Activated naive CD4-positive, alpha-beta T cell treated with anti-CD3 and anti-CD28 coated beads for 36 hours (primary cell): ENCODE measurements around the gene IRS2. TPM values are rescaled to one million over a fixed set of nuclear protein-coding genes. Genes with fewer than 3 reads are reported as not detected.

Source experiments
- CTCF ChIA-PET: fragments of 350-600 bp; sonication (Branson Sonifier 250); formaldehyde crosslinking; loops from one replicate; lab custom pipeline; 2021; ENCODE audit warnings: antibody characterized with exemption; lab: Charles Lee
- DNase-seq: peaks from one replicate; pipeline ENCODE4 v3.0.0-alpha.2; 2020
- H3K27ac Mint-ChIP-seq: one replicate; pipeline ENCODE4 v1.8.0; 2021; ENCODE audit warnings: mild to moderate bottlenecking, mixed read lengths
- H3K27me3 Mint-ChIP-seq: one replicate; pipeline ENCODE4 v1.8.0; 2021; ENCODE audit warnings: low read depth, mixed read lengths
- H3K36me3 Mint-ChIP-seq: one replicate; pipeline ENCODE4 v1.8.0; 2021; ENCODE audit warnings: low read depth, mixed read lengths
- H3K4me1 Mint-ChIP-seq: one replicate; pipeline ENCODE4 v1.8.0; 2021; ENCODE audit warnings: low read depth, mixed read lengths
- H3K4me3 Mint-ChIP-seq: one replicate; pipeline ENCODE4 v1.8.0; 2021; ENCODE audit warnings: mild to moderate bottlenecking, moderate library complexity, mixed read lengths
- H3K9me3 Mint-ChIP-seq: one replicate; pipeline ENCODE4 v1.8.0; 2021; ENCODE audit warnings: mixed read lengths
- intact Hi-C: fragments of 100-400 bp; cut with micrococcal nuclease; formaldehyde crosslinking; loops from one replicate; pipeline ENCODE4 v1.15.1; 2023
- total RNA-seq, 2 experiments: library from RNA; stranded (reverse); gene quantifications; one replicate each; pipeline ENCODE4 v1.2.3, GENCODE V29; 2021

The IRS2 gene
- total RNA-seq, 2 experiments from 2014 or later = 3.0 to 3.3 TPM

GRCh38 chr13:109746364-109746763 lies 40.0 kb downstream of the IRS2 start:
- no peak overlapping the region for H3K27ac Mint-ChIP-seq

GRCh38 chr13:109745702-109746101 lies 40.7 kb downstream of the IRS2 start:
- no peaks in the 10 kb centered on the region for H3K27me3 Mint-ChIP-seq

More at GRCh38 chr13:109746364-109746763, 40.0 kb downstream of the IRS2 start:
- no peaks in the 10 kb centered on the region for H3K27me3 Mint-ChIP-seq
- no peak for DNase-seq
- no peaks in the 10 kb centered on the region for H3K9me3 Mint-ChIP-seq
- H3K4me3 Mint-ChIP-seq = no peak overlapping the region
- intact Hi-C loops = no loop called here
- H3K36me3 Mint-ChIP-seq = no peaks in the 10 kb centered on the region
- peaks cover 10% of the 10 kb centered on the region for H3K4me1 Mint-ChIP-seq
- CTCF ChIA-PET = no interaction called here

GRCh38 chr13:109745060-109745459 lies 41.3 kb downstream of the IRS2 start:
- Mint-ChIP-seq H3K4me1 (peaks cover 10% of the 10 kb centered on the region), H3K27me3 (no peaks in the 10 kb centered on the region), H3K27ac (no peak overlapping the region), H3K4me3 (no peak overlapping the region), H3K36me3 (no peaks in the 10 kb centered on the region), H3K9me3 (no peaks in the 10 kb centered on the region)
- intact Hi-C loops = no loop called here
- CTCF ChIA-PET = no interaction called here
- no peak for DNase-seq

More at GRCh38 chr13:109745702-109746101, 40.7 kb downstream of the IRS2 start:
- H3K9me3 Mint-ChIP-seq = no peaks in the 10 kb centered on the region
- intact Hi-C loops = no loop called here
- peaks cover 10% of the 10 kb centered on the region for H3K4me1 Mint-ChIP-seq
- DNase-seq = no peak
- H3K4me3 Mint-ChIP-seq = no peak overlapping the region
- CTCF ChIA-PET = no interaction called here
- no peak overlapping the region for H3K27ac Mint-ChIP-seq
- H3K36me3 Mint-ChIP-seq = no peaks in the 10 kb centered on the region

- H3K4me1 Mint-ChIP-seq = peaks cover 10% of the 10 kb centered on the region
- CTCF ChIA-PET = interaction anchor here (1.0 kb wide), 1 partner anchor 40 kb away, joined by 3 read pairs; no protein-coding TSS in a partner anchor
- H3K36me3 Mint-ChIP-seq = no peaks in the 10 kb centered on the region
- H3K9me3 Mint-ChIP-seq = no peaks in the 10 kb centered on the region
- DNase-seq = no peak
- intact Hi-C loops = no loop called here
- no peak overlapping the region for H3K27ac Mint-ChIP-seq
- H3K27me3 Mint-ChIP-seq = no peaks in the 10 kb centered on the region
- H3K4me3 Mint-ChIP-seq = no peak overlapping the region
These were observed 41.8 kb downstream of the IRS2 start for GRCh38 chr13:109744512-109745051.

GRCh38 chr13:109743706-109744453 lies 42.5 kb downstream of the IRS2 start:
- Mint-ChIP-seq H3K27ac (no peak overlapping the region), H3K9me3 (no peaks in the 10 kb centered on the region), H3K36me3 (no peaks in the 10 kb centered on the region), H3K27me3 (no peaks in the 10 kb centered on the region), H3K4me3 (no peak overlapping the region), H3K4me1 (peaks cover 10% of the 10 kb centered on the region)
- DNase-seq = peak; percentile 65
- CTCF ChIA-PET = interaction anchor here (0.6 to 1.0 kb wide), 3 partner anchors 12 to 41 kb away, joined by 3 to 4 read pairs (median 3); no protein-coding TSS in a partner anchor
- intact Hi-C loops = loop anchor here (1.0 kb wide), 1 partner anchor 35 kb away; no protein-coding TSS in a partner anchor

- Mint-ChIP-seq H3K9me3 (no peaks in the 10 kb centered on the region), H3K27me3 (no peaks in the 10 kb centered on the region), H3K4me3 (no peak overlapping the region), H3K36me3 (no peaks in the 10 kb centered on the region), H3K27ac (no peak overlapping the region), H3K4me1 (peaks cover 16% of the 10 kb centered on the region)
- CTCF ChIA-PET = interaction anchor here (0.5 to 1.0 kb wide), 3 partner anchors 9 to 74 kb away, joined by 3 to 4 read pairs (median 3); no protein-coding TSS in a partner anchor
- intact Hi-C loops = no loop called here
- DNase-seq = no peak
These were observed 44.4 kb downstream of the IRS2 start for GRCh38 chr13:109741966-109742365.

- Mint-ChIP-seq H3K27ac (no peak overlapping the region), H3K9me3 (no peaks in the 10 kb centered on the region)
- DNase-seq = no peak
These were observed 45.7 kb downstream of the IRS2 start for GRCh38 chr13:109740721-109741120.

GRCh38 chr13:109740121-109740520 lies 46.3 kb downstream of the IRS2 start:
- Mint-ChIP-seq H3K9me3 (no peaks in the 10 kb centered on the region), H3K4me1 (peaks cover 16% of the 10 kb centered on the region), H3K4me3 (no peak overlapping the region), H3K36me3 (no peaks in the 10 kb centered on the region), H3K27ac (no peak overlapping the region), H3K27me3 (no peaks in the 10 kb centered on the region)
- intact Hi-C loops = no loop called here
- DNase-seq = no peak
- CTCF ChIA-PET = no interaction called here

More at GRCh38 chr13:109740721-109741120, 45.7 kb downstream of the IRS2 start:
- no peaks in the 10 kb centered on the region for H3K36me3 Mint-ChIP-seq
- CTCF ChIA-PET = no interaction called here
- H3K4me1 Mint-ChIP-seq = peaks cover 16% of the 10 kb centered on the region
- H3K4me3 Mint-ChIP-seq = no peak overlapping the region
- no peaks in the 10 kb centered on the region for H3K27me3 Mint-ChIP-seq
- intact Hi-C loops = no loop called here

- no peak for DNase-seq
- Mint-ChIP-seq H3K4me1 (peaks cover 6% of the 10 kb centered on the region), H3K36me3 (no peaks in the 10 kb centered on the region), H3K27ac (no peak overlapping the region), H3K9me3 (no peaks in the 10 kb centered on the region), H3K4me3 (no peak overlapping the region), H3K27me3 (peaks cover under 1% of the 10 kb centered on the region)
- CTCF ChIA-PET = no interaction called here
- intact Hi-C loops = no loop called here
These were observed 48.1 kb downstream of the IRS2 start for GRCh38 chr13:109738298-109738746.

- Mint-ChIP-seq H3K4me3 (no peak overlapping the region), H3K27ac (no peak overlapping the region), H3K9me3 (no peaks in the 10 kb centered on the region), H3K27me3 (peaks cover 3% of the 10 kb centered on the region), H3K4me1 (peaks cover 6% of the 10 kb centered on the region), H3K36me3 (no peaks in the 10 kb centered on the region)
- DNase-seq = peak; percentile 13
- intact Hi-C loops = no loop called here
- CTCF ChIA-PET = no interaction called here
These were observed 48.8 kb downstream of the IRS2 start for GRCh38 chr13:109737606-109738005.

- no peaks in the 10 kb centered on the region for H3K36me3 Mint-ChIP-seq
- no peak overlapping the region for H3K27ac Mint-ChIP-seq
- no peaks in the 10 kb centered on the region for H3K9me3 Mint-ChIP-seq
- DNase-seq = no peak
- intact Hi-C loops = no loop called here
- peaks cover 3% of the 10 kb centered on the region for H3K27me3 Mint-ChIP-seq
- H3K4me3 Mint-ChIP-seq = no peak overlapping the region
- CTCF ChIA-PET = no interaction called here
- peaks cover 6% of the 10 kb centered on the region for H3K4me1 Mint-ChIP-seq
These were observed 49.3 kb downstream of the IRS2 start for GRCh38 chr13:109737046-109737573.

GRCh38 chr13:109735436-109735966 lies 50.9 kb downstream of the IRS2 start:
- peaks cover 3% of the 10 kb centered on the region for H3K27me3 Mint-ChIP-seq
- H3K27ac Mint-ChIP-seq = no peak overlapping the region
- no peak overlapping the region for H3K4me3 Mint-ChIP-seq
- no peak for DNase-seq
- intact Hi-C loops = no loop called here
- peaks cover 8% of the 10 kb centered on the region for H3K4me1 Mint-ChIP-seq
- CTCF ChIA-PET = interaction anchor here (1.0 kb wide), 1 partner anchor 11 kb away, joined by 5 read pairs; no protein-coding TSS in a partner anchor
- no peaks in the 10 kb centered on the region for H3K9me3 Mint-ChIP-seq
- no peaks in the 10 kb centered on the region for H3K36me3 Mint-ChIP-seq
